T-helper 22 cell (primary cell): ENCODE measurements around the gene NSD2.

Source experiments
- DNase-seq: peaks from one replicate; pipeline ENCODE4 v3.0.0-alpha.2; 2020; ENCODE audit warnings: low read depth

The NSD2 gene

DNA sequence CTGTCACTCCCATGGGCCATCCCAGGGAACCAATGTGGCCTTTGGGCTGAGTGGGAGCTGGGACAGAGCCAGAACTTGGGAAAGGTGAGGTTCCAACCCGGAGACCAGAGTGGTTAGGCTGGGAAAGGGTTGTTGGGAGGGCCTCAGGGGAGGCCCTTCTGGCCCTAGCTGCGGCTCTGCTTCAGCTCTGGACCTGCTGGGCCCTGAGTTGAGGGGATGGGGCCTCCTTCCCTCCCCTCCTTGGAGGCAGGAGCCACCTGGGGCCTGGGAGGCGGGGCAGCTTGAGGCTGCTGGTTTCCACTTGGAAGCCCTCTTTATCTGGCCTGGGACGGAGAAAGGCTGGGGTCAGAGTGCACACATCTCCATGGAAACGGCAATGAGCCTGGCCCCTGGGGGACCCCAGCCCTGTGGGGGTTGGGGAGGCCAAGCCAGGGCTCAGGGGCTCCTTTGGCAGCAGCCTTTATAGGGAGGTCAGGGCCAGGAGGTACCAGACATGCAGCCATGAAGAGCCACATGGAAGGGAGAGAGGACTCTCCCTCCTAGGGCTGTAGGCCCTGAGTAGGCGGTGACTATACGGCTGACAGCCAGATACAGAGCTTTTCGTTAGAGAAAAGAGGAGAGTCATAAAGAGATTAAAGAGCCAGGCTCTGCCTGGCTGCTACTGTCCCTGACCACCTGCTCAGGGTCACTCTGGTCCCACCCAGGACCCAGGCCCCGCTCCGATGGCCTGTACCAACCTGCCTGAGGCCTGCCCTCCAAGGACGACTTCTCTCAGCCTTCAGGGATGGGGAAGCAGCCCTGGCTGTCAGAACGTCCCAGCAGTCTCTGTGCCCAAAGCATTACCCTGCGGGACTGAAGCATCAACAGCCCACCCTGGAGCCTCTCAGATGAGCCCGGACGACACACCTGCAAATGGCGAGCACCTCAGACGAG lies 6.9 kb upstream of the NSD2 start:
- no peak for DNase-seq

GRCh38 chr4:1866189-1866661 lies 5.0 kb upstream of the NSD2 start:
- DNase-seq = no peak

DNA sequence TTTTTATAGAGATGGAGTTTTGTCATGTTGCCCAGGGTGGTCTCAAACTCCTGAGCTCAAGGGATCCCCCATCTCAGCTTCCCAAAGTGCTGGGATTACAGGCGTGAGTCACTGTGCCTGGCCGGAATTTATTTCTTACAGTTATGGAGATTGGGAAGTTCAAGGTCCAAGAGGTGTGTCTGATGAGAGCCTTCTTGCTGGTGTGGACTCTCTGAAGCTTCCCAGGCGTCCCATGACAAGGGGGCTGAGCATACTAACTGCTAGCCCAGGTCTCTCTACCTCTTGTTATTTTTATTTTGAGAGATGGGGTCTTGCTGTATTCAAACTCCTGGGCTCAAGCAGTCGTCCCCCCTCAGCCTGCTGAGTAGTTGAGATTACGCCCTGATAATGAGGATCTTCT lies 2.9 kb upstream of the NSD2 start:
- DNase-seq = no peak

GRCh38 chr4:1868912-1869311 lies 2.3 kb upstream of the NSD2 start:
- no peak for DNase-seq

GRCh38 chr4:1869530-1870327 lies 1.5 kb upstream of the NSD2 start:
- DNase-seq = no peak

DNA sequence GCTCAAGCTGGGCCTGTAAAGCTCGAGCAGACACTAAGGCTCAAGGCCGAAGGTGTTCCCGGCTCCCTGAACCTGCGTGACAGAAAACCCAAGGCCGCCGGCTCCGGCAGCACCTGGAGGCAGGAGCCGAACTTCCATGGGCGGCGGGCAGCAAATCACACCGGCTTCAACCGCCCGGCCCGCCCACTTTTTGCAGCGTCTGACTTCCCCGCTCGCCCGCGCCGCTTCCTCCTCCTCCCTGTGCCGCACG lies 940 bp upstream of the NSD2 start:
- peak; percentile 81 for DNase-seq

DNA sequence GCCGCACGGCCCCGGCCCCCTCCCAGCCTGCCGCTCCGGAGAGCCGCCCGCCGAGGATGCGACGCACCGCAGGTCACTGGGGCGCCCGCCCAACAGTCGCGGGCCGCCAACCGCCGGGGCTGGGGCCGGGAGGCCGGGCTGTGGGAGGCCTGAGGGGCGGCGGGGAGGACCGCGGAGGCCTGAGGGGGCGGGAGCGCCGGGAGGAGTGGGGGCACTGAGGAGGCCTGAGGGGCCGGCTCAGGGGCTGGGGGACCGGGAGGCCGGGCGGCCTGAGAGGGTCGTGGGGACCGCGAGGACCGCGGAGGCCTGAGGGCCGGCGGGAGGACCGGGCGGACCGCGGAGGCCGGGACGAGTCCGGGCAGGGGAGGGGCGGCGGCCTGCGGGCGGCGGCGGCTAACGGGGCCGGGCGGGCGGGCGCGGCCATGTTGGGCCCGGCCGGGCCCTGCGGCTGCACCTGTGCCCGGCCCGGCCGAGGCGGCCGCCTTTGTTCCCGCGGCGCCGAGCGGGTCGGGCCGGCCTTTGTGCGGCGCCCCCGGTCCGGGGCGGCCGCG lies 353 bp downstream of the NSD2 start:
- DNase-seq = no peak

DNA sequence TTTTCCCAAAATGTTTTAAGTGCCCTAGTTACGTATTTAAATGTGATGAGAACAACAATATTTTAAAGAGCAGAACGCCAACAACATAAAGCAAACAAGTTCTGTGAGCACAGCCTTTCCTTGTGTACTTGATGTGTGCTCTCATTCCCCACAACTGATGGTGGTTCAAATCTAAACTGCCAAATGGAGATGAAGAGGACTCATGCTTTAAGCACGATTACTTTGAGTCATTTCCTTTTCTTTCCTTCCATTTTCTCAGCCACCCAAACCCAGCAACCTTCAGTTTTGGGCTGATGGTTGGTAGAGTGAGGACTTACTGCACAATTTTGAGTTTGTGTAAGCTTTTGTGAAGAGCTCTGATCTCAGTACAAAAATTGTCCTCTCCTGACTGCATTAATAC lies 1.7 kb downstream of the NSD2 start:
- DNase-seq = no peak

DNA sequence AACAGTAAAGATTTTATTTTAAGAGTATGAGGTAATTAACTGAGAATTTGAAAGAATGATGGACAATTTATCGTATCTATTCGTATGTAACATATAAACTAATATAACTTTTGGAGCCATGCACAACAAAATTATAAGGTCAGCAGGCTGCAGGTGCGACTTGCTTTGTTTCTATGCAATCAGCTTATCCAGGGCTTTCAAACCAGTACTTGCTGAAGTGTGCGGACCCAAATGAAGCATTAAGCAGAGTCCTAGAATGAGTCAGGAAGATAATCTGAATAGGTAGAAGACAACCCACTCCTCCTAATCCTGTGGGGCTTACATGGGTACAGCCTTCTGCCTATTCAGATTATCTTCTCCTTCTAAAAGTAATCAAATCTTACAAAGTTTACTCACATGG lies 2.1 kb downstream of the NSD2 start:
- no peak for DNase-seq

- no peak for DNase-seq
Measured at GRCh38 chr4:1873776-1874175, 2.6 kb downstream of the NSD2 start.

DNA sequence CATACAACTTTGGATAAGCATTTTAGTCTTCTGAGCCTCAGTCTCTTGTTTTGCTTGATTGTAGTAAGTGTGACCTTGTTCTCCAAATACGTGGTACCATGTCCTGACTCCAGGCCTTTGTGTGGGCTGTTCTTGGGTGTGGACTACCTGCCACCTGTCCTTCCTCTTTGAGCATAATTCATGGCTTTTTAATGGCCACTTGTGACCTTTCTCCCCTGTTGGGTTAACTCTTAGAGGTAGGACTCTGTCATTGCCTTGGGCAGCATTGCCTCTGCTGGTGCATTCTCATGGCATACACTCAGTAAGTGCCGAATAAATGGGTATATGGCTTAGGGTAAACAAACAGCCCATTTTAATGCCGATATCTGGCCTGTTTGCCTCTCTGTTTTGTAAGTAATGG lies 3.0 kb downstream of the NSD2 start:
- DNase-seq = no peak

- DNase-seq = no peak
Measured at GRCh38 chr4:1879485-1879884, 8.3 kb downstream of the NSD2 start.

DNA sequence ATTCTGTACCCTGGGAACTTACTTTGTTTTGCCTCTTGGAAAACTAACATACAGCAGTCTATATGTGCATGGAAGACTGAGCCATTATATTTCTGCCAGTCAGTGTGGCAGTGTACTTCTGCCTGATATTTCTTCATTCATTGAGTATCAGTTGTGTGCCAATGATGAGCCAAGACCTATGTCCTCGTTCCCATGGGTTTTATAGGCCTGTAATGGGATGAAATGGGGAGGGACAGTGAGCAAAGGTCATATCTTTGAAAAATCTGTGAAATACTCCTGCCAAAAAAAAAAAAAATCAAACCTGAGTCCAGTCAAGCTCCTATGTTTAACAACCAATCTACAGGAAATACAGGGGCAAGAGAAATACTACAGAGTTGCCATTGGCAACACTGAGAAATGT lies 9.1 kb downstream of the NSD2 start:
- no peak for DNase-seq

DNA sequence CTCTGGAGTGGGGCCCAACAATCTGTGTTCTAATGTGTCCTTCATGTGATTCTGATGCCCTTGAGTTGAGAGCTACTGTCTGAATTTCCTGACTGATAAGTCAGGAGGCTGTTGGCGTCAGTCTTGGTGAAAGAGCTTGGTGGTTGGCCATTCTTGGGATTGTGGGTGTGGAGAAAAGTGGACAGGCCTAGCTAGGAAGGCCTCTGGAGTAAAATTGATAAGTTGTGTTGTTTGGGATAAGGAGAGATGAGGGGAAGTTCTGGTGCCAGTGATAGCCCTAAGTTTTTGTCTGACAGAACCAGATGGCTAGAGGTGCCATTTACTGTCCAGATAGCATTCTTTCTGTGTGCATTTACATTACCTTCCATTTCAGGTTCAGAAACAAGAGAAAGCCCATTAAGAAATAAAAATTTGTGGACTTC lies 11.7 kb downstream of the NSD2 start:
- no peak for DNase-seq

DNA sequence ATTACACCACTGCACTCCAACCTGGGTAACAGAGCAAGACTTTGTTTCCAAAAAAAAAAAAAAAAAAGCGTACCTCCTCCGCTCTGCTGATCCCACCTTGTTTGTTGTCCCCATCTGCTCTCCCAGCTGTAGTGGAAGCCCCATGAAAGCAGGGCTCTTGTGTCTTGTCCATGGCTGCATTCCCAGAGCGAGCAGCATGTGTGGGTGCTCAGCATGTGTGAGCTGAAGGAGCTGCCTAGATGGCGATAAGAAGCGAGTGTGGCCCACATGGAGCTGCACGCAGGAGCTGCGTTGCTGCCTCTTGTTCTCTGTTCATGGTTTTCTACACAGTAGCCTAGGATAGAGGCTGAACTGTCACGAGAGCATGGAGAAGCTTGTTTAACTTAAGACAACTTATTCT lies 12.4 kb downstream of the NSD2 start:
- DNase-seq = no peak

- no peak for DNase-seq
Measured at GRCh38 chr4:1885414-1885813, 14.2 kb downstream of the NSD2 start.

DNA sequence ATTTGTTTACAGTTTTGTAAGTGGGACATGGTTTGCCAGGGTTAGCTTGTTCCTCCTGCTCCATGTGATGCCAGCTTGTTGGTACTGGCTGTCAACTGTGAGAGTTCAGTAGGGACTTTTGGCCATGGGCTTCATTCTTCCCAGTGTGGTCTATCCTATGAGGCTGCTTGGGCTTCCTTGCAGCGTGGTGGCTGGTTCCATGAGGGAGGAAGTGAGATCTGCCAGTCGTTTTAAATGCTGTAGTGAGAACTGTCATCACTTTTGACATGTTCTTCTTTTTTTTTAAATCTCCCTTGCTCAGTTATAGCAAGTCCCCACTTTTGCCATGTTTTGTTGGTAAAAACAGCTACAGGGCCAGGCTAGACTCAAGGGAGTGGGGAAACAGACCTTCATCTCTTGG lies 15.9 kb downstream of the NSD2 start:
- no peak for DNase-seq

DNA sequence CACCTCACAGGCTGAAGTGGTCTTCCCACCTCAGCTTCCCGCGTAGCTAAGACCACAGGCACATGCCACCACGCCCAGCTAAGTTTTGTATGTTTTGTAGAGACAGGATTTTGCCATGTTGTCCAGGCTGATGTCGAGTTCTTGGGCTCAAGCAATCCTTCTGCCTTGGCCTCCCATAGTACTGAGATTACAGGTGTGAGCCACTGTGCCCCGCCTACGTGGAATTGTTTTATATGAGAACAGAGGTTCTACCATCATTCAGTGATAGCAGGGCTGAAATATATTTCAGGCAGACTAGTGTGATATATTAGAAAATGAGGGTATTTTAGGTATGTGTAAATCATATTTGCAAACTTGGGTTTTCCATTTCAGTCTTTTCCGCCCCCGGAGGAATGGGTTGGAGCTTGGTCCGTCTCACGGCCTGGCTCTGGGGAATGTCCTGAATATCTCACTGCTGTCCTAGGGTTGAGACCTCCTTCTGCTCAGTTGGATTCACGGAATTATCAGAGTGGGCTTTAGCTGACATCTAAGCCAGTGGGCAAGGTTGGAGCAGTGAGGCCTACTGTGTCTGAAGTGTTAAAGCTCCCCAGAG lies 19.9 kb downstream of the NSD2 start:
- no peak for DNase-seq

- no peak for DNase-seq
Measured at GRCh38 chr4:1895971-1896657, 24.9 kb downstream of the NSD2 start.

GRCh38 chr4:1896658-1896991 lies 25.4 kb downstream of the NSD2 start:
- no peak for DNase-seq

DNA sequence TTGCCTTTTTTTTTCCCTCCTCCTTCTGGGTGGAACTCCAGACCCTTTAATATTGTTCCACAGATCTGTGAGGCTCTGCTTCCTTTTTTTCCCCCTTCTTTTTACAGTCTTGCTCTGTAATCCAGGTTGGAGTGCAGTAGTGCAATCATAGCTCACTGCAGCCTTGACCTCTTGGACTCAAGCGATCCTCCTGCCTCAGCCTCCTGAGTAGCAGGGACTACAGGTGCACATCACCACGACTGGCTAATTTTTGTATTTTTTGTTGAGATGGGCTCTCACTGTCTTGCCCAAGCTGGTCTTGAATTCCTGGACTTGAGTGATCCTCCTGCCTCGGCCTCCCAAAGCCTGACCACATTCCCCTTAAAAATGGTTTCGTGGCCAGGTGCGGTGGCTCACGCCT lies 26.8 kb downstream of the NSD2 start:
- DNase-seq = no peak

DNA sequence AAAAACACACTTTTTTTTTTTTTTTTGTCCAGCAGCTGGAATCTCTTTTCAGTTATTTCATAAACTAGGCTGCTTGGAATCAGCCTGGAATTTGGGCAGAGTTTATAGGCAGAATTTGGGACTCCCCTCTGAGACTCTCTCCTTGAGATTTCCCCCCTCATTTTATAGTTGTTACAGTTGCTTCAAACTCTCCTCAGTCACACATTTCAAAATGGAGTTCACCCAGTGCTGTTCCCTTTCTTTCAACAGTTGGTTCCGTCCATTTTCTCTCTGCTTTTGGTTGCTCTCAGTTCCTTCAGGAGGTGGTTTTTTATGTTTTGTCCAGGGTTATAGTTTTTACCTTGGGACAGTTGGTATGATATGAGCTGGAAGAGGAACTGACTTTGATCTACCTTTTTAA lies 27.5 kb downstream of the NSD2 start:
- DNase-seq = no peak
